Urothelium cell line (cell line): ENCODE data around the gene PWWP2B.
"Not testable (repeated sequence)": the region's sequence is repeated elsewhere in the genome, so short reads cannot be mapped to it uniquely, and the experiment has no call there.

Source experiments
- DNase-seq: peaks from one replicate; pipeline ENCODE4 v3.0.0; 2011; ENCODE audit warnings: low spot score, mixed read lengths
- FAIRE-seq: peaks from 2 replicates; lab custom pipeline; 2011; peaks lifted over from hg19 to GRCh38; lab: Jason Lieb, UNC

The PWWP2B gene

DNA sequence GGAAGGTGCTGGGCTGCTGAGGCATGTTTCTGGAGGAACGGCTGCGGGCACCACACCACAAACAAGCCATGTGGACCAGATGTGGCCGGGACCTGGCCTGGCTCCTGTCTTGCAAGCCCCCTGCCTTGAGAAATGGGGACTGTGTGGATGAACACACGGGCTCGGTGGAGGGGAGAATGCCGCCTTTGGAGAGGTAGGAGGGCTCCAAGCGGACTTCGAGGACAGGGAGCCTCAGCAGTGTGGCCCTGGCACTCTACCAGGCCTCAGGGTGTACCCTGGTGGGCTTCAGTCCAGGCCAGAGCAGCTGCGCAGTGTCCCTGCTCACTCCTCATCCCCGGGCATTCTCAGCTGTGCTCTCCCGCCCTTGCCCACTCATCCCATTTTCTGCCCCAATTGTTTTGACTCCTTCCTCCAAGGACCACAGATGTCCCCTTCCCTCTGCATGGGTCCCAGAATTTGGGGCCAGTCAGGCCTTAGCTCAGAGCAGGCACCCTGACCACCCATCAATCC is 31.5 kb downstream of the PWWP2B start:
- no peak for FAIRE-seq
- DNase-seq: no peak

DNA sequence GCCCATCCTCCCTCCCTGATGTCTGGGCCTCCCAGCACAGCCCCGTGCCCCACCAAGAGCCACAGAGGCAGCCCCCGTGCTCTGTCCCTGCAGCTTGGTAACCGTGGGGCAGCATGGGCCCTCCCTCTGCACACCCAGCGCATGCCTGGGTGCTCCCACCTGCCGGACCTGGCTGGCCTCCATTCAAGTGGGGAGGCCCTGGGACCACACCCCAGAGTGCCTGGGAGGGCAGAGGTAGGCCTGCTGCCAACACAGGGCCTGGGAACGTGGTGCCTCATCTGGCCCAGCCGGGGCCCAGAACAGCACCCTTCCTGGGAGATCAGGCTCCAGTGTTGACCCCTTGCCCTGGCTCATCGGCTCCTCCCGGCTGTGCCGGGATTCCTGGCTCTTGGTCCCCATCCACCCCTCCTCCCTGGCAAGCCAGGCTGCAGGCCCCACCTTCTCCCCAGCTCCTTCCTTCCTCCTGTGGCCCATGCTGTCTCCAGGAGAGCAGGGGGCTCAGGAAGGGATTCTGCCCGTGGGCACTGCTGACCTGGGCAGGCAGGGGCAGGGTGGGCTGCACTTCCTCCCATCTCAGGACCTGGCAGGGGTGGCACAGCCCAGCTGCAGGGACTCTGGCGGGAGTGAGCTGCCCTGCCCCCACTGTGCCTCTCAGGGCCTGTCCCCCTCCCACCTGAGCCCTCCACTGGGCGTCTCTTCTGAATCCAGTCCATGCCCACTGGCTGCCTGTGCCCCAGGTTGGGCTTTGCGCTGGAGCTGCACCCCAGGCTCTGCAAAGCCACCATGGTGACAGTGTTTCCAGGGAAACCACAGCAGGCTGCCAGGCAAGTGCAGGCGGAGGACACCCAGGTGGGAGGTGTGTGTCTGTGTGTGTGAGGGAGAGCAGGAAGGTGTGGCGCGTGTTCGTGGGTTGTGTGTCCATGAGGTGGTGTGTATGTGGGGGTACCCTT is 32.6 kb downstream of the PWWP2B start:
- no peak for FAIRE-seq
- DNase-seq: no peak

DNA sequence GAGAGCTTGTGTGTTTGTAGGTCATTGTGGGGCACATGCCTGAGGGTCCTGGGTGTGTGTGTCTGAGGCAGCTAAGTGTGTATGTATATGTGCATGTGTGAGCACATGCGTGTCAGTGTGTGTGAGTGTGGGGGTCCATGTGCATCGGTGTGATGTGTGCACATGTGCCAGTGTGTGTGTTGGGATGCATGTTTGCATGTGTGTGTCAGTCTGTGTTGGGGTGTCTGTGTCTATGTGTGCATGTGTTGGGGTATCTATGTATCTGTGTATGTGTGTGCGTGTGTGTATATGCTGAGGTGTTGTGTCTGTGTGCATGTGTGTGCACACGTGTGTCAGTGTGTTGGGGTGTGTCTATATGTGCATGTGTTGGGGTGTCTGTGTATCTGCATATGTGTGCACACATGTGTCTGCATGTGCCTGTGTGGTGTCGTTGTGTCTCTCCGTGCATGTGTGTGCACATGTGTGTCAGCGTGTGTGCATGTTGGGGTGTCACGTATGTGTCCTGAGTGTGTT is 33.3 kb downstream of the PWWP2B start:
- FAIRE-seq (no peak), DNase-seq (no peak)

DNA sequence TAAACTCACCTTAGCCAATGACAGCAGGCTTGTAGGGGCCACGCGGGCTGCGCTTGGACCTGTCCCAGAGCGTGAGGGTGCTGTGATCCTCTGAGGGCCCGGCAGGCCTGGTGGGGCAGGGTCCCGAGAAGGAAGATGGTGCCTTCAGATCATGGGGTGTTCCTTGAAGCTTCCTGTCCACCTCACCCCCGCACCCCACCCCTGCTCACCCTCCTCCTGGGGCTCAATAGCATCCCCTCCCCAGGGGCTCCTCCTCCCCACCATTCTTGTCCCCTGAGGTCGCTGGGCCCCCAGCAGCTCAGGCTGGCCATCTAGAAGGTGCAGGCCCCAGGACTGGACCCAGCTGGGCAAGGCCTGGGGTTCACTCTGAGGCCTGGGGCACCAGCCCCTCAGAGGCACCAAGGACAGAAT is 33.9 kb downstream of the PWWP2B start:
- no peak for FAIRE-seq

DNA sequence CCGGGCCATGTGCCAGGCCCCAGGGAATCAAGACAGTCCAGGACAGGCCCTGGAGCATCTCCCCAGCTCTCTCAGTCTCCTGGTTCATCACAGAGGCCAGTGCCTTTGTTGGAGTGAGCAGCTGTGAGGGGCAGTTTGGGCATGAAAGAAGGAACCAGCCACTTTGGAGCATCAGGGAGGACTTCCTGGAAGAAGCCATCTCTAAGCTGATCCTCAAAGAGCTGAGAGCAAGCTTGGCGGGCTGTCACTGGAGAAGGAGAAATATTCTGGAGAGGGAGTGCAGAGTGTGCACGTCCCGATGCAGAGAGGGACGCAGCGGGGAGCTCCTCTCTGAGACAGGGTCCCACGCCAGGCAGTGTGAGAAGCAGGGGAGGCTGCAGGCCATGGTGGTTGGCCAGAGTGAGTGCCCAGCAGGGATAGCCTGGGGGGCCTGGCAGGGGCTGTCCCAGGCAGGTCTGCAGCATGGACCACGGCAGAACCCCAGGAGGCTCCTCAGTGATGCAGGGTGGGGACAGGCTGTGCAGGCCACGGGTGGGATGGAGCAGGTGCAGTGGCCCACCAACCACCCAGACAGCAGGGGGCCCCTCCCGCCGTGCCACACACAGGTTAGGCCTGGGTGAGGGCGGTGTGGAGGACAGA is 34.7 kb downstream of the PWWP2B start:
- FAIRE-seq (no peak), DNase-seq (no peak)

More for the DNA sequence above, 33.9 kb downstream of the PWWP2B start:
- DNase-seq: no peak

DNA sequence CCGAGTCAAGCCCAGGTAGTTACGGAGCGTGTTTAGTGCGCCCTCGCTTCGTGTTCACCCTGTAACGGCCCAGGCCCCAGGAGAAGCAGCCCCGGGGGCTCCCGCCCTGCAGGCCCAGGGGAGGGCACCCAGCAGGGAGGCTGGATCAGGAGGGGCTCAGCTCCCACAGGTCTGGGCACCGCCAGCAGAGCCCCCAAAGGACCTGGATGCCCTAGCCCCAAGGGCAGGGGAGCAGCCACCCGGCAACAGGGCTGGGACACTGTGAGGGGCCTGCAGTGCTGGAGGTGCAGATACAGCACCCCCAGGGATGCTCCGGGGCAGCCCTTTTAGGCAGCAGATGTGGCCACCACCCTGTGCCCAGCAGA is 35.2 kb downstream of the PWWP2B start:
- no peak for FAIRE-seq
- no peak for DNase-seq

DNA sequence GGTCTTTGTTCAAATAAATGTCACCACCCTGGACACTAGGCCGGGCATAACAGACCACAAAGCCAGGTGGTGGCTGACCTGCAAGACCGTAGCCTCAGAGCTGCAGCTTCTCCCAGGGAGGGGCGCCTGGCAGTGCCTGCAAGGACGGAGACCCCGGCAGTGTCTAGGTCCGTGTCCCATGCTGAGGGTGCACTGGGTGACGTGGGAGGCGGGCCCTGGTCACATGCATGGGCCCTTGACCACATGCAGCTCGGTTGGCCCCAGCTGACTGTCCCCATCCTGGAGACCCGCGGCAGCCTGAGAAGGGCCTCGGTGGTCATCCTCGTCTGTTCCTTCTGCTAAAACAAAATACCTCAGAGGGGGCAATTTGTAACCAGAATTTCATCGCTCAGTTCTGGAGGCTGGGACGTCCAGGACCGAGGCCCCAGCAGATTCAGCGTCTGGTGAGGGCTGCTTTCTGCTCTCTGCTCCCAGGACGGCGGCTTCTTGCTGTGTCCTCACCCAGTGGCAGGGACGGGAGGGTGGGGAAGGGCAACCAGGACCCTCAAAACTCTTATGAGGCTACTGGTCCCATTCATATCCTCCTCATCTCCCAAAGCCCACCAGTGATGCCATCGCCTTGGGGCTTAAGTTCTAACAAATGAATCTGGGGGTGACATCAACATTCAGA is 36.8 kb downstream of the PWWP2B start:
- no peak for FAIRE-seq
- DNase-seq: no peak

DNA sequence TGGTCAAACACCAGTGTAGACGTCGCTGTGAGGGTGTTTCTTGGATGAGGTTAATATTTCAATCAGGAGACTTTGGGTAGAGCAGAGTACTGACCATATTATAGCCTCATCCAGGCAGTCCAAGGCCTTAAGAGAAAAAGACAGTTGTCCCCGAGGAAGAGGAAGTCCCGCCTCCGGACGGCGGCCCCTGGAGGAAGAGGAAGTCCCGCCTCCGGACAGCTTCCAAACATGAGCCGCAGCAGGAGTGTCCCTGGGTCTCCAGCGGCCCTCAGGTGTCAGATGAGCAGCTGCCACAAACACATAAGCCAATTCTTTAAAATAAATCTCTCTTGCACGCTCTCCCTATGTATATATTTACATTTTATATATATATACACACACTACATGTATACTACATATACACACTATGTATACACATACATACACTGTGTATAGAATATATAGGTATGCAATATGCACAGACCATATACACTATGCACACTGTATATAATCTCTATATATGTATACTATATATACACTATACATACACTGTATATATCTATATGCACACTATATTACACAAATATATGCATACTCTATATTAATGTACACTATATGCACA is 37.5 kb downstream of the PWWP2B start:
- no peak for FAIRE-seq
- no peak for DNase-seq

DNA sequence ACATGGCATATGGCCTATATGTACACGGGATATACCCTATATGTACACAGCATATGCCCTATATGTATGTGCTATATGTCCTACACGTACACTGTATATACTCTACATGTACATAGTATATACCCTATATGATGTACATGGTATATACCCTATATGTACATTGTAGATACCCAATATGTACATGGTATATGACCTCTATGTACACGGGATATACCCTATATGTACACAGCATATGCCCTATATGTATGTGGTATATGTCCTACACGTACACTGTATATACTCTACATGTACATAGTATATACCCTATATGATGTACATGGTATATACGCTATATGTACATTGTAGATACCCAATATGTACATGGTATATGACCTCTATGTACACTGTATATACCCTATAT is 38.3 kb downstream of the PWWP2B start:
- FAIRE-seq: peak; percentile 87
- DNase-seq: not testable (repeated sequence)

DNA sequence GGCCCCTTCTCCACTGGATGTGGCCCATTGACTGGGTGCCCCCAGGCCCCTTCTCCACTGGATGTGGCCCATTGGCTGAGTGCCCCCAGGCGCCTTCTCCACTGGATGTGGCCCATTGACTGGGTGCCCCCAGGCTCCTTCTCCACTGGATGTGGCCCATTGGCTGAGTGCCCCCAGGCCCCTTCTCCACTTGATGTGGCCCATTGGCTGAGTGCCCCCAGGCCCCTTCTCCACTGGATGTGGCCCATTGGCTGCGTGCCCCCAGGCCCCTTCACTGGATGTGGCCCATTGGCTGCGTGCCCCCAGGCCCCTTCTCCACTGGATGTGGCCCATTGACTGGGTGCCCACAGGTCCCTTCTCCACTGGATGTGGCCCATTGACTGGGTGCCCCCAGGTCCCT is 39.1 kb downstream of the PWWP2B start:
- not testable (repeated sequence) for FAIRE-seq, DNase-seq

DNA sequence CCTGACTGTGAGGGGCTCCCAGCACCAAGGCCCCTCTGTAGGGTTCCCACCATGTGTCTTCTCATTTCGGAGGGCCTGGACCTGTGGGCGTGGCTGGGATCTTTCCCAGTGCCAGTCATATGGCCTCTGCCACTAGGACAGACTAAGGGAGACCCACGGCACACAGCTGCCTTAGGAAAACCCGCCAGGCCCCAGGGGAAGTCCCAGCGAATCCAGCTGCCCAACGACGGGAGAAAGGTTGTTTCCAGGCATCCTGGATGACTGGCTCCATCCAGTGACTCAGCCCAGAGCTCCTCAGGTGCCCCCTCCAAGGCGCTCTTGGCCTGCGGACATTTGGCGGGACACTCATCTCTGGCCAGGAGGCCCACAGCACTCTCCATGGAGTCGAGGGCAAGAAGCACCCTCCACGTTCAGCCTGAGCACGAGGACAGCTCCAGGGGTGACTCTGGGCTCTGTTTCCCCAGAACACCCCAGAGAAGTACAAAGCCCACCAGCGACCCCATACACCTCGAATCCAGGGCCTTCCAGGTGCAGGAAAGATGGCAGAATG is 39.9 kb downstream of the PWWP2B start:
- FAIRE-seq (no peak), DNase-seq (no peak)

DNA sequence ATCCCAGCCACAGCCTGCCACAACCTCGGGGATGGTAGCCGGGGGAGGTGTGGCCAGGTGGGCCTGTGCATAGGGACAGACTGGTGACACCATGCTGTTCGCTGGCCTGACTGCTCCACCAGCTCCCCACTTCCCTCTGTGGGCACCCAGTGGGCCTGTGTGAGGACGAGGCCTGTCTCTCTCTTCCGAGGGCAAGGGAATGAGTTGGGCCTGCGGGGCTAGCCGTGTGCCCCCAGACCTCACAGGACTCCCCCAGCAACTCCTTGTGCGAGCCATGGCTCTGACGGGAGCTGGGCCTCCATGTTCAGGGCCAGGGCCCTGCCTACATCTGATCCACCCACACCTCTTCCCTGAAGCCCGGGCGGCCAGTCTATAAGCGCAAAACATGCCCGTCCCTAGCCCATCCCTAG is 40.5 kb downstream of the PWWP2B start:
- FAIRE-seq: no peak
- no peak for DNase-seq

DNA sequence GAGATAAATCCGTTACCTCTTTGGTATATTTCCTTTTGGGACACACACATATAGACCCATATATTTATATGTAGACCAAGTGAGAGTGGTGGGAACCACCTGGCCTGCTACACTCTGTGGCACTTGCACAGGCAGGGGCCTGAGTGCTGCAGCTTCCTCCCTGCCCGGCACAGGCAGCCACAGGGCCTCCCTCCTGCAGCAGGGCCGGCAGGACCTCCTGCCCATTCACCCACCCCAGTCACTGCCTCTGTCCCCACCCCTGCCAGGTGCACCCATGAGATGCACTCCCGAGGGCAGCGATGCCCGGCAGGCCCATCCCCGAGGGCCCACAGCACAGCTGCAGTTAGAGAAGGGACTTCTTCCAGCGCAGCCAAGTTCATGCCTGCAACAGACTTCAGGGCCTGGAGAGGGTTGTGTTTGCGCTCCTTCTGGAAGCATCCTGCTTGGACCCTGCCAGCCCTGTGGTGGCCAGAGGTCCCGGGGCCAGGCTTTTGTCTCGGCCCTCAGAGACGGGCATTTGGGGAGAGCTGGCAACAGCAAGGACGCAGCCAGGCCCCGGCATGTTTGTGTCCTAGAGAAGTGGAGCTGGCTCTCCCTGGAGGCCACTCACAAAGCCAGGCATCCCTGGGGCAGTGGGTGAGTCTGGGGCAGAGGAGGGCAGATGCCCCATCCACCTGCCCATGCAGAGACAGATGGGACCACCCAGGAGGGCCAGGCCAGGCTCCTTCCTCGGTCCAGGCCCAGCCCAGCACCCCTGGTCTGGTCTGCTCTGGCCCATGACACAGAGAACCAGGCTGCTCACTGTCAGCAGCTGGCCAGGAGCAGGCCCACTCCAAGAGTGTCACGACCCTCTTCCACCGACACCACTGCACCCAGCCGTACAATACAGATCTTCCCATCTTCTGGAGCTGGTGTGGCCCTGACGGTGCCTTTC is 41.4 kb downstream of the PWWP2B start:
- no peak for FAIRE-seq
- no peak for DNase-seq

DNA sequence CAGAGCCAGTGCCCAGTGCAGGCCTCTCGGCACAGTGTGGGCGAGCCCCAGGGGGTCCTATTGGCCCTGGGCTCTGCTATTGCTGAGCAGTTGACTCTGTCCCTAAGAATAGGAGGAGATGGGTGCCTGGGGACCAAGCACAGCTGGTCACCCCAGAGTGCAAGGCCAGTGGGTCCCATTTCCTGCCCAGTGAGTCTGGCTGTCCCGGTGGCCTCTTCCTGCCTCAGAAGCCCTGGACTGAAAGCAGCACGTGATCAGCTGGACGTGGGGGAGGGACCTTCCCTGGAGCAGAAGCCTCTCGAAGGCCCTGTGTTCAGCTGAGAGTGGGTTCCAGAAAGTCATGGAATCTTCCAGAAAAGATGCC is 42.0 kb downstream of the PWWP2B start:
- DNase-seq (no peak), FAIRE-seq (no peak)

DNA sequence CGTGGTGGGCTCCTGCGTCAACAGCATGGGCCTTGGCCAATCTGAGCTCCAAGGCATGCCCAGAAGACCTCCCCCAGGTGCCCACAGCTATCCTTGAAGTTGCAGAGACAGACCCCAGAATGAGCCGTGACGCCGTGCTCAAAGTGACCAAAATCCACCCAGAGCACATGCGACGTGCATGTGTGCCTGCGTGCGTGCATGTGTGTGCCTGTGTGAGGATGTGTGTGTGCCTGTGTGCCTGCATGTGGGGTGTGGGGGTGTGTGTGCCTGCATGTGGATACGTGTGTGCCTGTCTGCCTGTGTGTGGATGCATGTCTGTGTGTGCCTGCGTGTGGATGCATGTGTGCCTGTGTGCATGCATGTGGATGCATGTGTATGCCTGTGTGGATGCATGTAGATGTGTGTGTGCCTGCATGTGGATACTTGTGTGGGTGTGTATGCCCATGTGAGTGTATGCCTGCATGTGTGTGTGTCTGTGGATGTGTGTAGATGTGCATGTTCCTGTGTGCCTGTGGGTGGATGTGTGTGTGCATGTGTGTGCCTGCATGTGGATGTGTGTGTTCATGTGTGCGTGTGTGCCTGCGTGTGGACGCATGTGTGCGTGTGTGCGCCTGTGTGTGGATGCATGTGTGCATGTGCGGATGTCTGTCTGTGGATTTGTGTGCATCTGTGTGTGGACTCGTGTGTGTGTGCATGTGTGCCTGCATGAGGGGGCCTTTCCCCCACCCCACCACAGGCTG is 42.6 kb downstream of the PWWP2B start:
- FAIRE-seq: peak; percentile 68

DNA sequence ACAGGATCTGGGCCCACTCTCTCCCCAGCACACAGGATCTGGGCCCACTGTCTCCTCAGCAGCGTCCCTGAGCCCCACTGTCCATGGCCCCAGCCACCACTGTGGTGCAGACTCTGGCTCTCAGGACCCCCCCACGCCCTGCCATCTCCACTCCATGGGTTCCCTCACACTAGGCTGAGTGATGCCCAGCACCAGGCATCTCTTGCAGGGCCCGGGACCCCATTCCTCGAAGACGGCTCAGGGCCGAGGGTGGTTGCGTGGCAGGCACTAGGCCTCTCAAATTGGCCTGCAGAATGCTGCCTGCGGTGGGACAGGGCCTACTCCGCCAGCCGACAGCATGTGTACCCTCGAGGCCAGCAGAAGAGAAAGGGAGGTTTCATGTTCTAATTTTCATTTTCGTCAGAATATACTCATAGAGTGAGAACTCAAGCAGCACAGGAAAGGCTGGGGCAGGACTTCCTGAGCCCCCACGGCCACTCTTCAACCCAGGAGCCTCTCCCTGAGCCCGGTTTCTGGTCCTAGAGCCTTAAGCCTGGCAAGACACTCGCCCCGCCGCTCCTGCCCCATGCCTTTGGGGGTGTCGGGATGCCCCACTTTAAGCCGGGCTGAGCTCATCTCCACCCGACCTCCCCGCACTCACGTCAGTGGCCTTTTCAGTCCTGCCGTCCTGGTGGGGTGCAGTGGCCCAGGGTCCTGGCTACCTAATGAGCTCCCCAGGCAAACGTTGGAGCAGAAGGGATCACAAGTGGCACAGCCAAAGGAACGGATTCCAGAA is 44.0 kb downstream of the PWWP2B start:
- FAIRE-seq (no peak), DNase-seq (no peak)

More for the DNA sequence above, 42.6 kb downstream of the PWWP2B start:
- DNase-seq: no peak

DNA sequence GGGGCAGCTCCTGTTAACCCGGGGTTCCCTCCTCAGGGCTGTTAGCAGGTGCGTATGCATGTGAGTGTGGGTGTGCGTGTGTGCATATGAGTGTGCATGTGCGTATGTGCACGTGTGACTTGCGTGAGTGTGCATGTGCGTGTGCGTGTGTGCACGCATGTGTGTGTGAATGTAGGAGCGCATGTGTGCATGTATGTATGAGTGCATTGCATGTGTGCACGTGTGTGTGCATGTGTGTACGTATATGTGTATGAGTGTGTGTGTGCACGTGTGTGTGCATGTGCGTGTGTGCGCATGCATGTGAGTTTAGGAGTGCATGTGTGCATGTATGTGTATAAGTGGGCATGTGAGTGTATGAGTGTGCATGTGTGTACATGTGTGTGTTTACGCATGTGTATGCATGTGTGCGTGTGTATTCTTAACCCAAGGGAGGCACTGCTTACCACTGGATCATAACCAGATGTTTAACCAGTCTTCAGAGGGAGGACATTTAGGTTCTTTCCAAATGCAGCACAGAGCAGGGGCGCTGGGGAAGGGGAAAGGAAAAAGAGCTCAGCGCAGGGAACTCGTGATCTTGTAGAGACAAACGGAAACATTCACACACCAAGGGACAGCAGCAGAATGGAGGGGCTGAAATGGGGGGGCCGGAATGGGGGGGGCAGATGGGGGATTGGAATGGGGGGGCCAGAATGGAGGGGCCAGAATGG is 45.0 kb downstream of the PWWP2B start:
- DNase-seq (no peak), FAIRE-seq (peak; percentile 89)
